HG02981 (cell line): ENCODE data around the gene SERPINB12.

Source experiments
- ATAC-seq: cut with Tn5 transposase; IDR thresholded peaks from one replicate; pipeline ENCODE4 v1.9.1; 2021; ENCODE audit warnings: mild to moderate bottlenecking, moderate library complexity; ENCODE audit not compliant: unreplicated experiment

SERPINB12 gene, protein sequence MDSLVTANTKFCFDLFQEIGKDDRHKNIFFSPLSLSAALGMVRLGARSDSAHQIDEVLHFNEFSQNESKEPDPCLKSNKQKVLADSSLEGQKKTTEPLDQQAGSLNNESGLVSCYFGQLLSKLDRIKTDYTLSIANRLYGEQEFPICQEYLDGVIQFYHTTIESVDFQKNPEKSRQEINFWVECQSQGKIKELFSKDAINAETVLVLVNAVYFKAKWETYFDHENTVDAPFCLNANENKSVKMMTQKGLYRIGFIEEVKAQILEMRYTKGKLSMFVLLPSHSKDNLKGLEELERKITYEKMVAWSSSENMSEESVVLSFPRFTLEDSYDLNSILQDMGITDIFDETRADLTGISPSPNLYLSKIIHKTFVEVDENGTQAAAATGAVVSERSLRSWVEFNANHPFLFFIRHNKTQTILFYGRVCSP

DNA sequence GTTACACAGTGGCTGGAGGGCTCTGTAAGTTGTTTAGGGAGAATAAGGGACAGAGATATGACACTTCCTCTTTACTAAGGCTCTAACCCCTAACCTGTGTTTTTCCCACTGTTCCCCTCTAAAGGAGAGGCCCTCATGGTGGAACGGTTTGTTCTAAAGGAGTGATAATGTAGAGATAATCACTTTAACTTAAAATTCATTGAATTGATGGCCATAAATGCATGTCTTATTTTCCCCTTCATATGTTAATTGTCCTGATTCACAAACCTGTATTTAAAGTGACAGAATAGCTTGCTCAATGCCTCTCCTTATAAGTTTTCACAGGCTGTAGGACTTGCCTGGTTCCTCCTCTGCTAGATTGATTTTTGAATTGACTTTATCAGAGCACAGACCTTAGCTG lies at the start of gene SERPINB12:
Gene SERPINB12 (plus strand): TSS at position 301 of the 400 bp plus-strand sequence. CDS start 13,791 bp downstream, outside the sequence.
- no peak for ATAC-seq

DNA sequence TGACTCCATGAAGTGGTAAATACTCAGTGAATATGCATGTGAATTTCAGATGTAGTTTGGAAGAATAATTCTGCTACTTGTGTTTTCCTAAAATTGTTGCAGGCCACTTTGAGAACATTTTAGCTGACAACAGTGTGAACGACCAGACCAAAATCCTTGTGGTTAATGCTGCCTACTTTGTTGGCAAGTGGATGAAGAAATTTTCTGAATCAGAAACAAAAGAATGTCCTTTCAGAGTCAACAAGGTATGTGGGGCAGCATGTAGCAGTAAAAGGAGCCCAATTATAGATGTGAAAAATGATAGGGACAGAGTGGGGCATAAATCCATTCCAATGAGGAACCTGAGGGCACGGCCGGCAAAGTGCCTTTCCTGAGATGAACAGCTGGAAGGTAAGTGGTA lies 49.3 kb upstream of the SERPINB12 start:
- no peak for ATAC-seq

DNA sequence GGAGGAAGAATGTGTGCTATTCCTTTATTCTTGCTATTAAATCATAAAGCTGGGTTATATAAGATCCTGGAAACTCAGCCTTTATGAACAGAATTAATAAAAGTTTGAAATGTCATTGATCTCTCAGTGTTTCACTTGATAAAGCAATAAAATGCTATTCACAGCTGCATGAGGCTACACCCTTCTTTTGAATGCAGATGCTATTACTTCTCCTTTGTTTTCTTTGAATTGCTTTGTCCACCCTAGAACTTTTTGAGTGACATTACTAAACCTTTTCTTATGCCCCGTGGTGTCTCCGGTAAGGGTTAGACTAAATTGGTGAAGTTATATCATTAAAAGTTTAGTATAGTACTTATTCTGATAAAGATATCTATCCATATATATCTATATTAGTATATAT lies 46.5 kb upstream of the SERPINB12 start:
- no peak for ATAC-seq

DNA sequence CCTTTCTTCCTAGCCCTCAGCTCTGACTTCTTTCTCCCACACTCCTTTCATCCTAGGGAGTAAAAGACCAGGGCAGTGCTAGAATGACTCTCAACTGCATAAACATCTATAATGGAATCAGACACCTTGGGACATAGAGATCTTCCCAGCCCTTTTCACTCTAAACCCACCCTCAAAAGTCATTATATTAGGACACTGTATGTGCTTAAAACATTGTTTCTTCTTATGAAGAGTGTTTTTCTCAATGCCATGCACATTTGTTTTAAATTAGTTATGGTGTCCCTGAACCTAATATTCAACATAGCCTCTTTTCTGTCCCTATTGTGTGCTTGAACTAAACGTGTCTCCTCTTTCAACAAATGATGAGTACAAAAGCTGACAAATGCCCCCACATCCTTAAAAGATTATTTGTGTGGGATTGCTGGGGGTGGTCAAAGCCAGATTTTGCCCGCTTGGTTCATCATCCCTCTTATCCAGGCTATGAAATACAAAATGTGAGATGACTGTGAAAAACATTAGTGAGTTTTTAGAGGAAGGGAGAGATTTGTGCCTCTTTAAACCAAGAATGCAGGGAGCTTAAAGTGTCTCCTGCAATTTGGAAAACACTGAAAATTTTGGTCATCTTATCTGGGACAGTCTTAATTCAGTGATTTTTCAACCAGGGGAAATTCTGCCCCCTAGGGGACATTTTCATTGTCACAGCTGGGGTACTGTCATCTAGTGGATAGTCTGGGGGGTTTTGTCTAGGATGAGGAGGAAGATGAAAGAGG lies 36.4 kb upstream of the SERPINB12 start:
- ATAC-seq, result peak; percentile 69

DNA sequence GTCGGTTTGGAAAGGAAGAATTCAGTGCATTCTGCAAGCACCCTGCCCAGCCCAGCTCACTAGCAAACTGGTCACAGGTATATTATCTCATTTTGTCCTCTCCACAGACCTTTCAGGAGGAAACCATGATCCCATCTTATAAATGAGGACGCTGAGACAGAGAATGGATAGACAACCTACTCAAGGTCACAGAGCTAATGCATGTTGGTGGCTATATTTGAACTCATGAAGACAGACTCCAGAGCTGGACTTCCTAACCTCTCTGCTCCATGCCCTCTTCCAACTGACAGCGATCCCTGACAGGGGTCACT lies 35.9 kb upstream of the SERPINB12 start:
- no peak for ATAC-seq

DNA sequence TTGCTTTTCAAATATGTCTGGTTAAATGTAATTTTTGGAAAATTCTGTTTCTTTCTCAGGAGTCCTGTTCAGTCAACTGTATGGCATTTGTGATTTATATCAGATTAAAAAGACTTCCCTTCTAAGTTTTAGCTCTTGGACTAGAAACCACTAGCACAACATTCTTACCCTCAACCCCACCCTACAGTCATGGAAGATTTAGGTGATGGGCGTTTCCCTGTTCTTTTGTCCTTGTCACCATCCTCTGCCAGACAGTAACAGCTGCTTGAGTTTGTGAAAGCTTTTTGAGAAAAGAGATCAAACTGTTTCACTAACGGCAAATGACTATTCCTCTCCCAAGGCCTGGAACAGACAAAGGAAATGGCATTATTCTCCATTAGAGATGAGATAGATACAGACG lies 33.6 kb upstream of the SERPINB12 start:
- ATAC-seq, result no peak

DNA sequence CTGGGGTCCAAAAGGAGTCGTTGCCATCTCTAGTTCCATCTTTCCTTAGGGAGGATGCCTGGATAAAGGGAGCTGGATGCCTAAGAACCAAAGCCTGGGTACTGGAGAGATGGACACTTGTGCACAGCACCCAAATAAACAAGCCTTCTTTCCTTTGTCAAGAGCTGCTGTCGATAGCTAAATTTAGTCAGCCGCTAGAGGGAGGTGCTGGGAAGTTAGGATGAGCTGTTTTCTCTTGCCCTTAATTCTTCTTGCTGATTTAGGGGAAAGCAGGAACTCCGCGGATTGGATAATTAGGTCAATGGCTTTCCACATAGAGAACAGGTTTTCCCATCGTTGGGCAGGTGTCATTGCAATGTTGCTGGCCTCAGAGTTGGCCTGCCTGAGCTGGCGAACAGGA lies 30.9 kb upstream of the SERPINB12 start:
- ATAC-seq, result no peak

DNA sequence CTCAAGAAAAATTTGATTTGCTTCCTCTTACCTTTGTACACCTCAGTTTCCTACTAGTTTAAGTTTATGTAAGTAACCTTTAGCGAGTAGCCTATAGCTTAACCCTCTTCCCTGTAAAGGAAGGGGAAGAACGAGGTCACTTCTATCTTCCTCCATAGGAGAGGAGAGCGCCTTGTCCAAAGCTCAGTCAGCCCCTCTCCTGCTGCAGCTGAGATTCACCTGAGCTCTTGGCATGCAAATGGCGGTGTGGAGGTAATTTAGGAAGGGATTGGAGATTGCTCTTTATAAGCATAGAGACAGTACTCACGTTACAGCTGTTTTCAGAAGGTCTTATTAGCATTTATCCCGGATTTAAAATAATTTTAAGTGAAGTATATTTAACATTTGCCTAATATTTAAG lies 27.8 kb upstream of the SERPINB12 start:
- no peak for ATAC-seq

DNA sequence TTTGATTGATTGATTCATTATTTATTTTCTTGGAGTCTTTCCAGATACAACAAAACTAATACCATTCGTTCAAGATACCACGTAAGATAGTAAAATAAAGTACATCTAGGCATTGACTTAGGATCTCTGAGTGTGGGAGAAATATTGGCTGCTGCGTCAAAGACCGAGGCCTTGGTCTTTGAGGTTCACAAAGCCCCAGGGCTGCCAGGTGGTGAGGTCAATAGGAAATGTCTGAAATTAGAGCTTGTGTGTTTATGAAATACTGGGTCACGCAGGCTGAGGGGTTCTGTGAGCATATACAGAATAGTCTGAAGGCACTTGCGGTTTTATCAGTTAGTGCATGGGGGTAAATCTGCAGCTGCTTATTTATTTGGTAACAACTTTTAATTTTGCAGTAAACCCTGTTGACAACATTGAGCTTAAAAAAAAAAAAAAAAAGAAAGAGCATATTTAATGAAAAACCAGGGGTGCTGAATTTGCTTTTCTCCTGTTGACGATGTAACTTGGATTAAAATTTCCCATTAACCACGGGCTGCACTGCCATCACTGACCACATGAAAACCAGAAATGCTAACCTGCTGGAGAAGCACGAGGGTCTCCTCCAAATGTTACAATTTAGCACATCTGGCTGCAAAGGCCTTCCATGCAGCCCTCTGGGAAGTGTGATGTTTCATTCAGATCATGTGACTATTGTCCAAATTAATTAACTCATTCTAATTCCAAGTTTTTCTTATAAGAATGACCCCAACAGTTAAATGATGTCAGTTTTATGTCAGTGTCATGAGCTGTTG lies 27.1 kb upstream of the SERPINB12 start:
- ATAC-seq, result no peak

DNA sequence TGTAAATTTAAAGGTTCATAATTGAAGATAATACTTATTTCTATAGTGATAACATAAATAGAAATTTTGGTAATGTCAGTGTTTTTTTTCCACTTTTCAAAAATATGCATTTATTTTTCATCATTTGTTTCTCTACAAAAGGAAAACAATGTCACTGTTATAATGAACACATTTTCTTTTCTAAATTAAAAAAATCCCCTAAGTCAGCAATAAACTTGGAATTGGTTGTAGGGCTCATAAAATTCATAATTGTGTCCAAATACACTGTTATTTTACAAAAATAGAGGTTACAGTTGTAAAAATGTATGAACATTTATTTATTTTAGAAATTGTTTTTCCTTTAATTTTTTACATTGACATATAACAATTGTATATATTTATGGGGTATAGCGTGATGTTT lies 26.4 kb upstream of the SERPINB12 start:
- no peak for ATAC-seq

DNA sequence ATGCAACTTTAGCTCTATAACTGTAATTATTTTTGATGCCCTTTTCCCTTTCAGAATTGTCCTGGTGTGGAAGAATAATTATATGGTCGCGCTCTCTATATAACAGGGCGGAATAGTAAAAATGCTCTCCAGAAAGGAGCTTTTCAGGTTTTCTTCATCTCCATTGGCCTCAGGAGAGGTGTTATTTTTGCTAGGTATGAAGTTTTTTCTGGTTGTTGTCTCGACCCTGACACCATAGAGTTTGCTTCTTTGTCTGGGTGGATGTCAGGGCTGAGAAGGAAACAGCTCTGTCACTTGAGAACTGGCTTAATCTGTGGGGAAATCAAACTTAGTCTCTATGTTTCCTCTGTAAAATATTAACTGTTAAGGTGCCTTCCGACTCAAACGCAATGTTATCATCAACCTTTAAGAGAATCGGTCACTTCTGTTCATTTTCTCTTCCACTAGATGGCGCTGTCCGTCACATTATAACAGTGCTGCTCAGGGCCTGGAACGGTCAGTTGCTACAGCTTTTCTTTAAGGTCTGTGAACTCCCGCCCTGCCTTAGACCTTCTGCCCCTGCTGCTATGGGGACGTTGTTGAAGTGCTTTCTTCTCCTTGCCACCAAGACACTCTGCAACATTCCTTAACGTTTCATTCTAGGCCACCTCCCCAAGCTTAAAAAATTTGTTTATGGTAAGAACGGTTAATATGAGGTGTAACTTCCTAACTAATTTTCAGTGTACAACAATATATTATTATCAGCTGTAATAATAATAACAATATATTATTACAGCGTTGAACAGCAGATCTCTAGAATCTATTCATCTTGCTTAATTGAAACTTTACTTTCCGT lies 23.8 kb upstream of the SERPINB12 start:
- ATAC-seq, result peak; percentile 97

DNA sequence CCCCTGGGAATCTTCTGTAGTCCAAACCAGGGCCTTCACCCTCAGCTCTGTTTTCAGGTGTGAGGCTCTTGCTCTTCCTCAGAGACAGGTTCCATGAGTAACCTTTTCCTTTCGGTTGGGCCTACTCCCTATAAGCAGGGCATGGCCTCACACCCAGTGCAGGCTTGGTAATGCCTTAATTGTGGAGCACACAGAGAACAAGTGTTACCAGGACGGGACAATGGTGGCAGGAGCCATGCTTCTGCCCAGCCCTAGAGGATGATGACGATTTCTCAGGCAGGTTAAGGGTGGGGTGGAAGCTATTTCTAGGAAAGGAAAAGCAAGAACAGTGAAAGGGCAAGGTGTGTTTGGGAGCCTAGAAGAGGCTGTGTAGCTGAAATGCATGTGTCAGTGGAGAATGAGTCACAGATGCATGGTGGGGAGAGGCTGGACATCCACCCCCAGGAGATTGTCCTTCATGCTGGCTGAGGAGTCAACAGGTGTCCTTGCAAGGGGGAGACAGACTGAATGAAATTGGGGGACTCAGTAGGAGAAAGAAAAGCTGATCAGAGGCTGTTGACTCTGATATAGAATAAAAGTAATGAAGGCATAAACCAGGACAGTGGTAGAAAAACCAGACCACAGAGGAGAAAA lies 22.0 kb upstream of the SERPINB12 start:
- ATAC-seq, result no peak

DNA sequence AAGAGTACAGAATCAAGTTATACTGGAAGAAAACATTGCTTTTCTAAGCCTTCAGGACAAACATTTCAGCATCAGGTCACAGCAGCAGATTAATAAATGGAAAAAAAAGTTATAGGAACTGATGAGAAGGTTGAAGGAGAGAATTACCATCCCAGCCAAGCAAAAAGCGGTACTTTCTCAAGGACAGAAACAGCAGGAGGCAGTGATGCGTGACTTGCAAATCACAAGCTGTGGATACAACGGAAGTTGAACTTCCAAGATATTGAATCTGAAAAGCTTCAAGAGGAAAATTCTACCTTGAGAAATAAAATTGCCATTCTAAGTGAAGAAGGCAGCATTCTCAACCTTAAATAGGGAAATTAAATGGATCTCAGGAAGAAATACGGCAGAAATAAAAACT lies 18.5 kb upstream of the SERPINB12 start:
- no peak for ATAC-seq

DNA sequence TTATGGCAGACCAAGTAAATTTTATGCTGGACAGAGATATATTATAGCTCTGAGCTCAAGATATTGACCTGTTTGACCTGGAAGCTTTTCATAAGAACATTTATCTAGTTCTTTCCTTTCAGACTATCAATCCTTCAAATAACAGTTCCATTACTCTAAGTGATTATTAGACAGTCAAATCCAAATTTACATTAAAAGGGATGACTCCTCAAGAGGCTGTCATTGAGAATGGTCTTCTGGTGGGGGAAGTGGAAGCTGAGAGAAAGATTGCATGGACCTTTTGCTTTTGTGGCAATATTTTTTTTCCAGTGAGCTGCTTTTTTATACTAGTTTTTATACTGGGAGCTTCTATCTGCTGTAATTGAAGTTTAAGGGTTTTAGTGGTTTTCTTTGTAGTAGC lies 14.9 kb upstream of the SERPINB12 start:
- ATAC-seq, result no peak

DNA sequence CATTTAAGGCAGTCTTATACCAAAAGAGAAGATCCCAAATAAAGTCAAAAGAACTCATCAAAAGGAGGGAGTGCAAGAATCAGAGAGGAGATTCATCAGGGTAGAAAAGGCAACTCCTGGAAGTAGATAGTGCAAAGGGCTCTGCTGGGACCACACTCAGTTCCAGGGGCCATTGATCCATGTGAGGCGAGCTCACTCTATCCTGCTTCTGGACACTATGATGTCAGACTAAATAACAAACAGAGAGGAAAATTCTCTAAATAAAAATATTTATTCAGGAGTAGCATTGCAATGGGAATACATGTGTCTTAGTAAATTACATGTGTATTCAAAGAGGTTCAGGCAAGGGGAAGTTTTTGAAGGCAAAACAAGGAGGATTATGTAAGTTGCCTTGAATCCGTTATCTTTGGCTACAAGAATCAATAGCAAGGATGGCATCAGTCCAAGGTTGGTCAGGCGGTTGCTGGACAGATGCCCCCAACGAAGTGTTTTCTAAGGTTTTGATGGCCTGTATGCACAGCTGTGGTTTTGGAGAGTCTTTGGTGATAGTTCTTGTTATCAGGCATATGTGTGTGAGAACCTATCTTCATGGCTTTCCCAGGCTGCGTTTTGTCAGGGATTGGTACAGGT lies 13.2 kb upstream of the SERPINB12 start:
- ATAC-seq, result no peak

DNA sequence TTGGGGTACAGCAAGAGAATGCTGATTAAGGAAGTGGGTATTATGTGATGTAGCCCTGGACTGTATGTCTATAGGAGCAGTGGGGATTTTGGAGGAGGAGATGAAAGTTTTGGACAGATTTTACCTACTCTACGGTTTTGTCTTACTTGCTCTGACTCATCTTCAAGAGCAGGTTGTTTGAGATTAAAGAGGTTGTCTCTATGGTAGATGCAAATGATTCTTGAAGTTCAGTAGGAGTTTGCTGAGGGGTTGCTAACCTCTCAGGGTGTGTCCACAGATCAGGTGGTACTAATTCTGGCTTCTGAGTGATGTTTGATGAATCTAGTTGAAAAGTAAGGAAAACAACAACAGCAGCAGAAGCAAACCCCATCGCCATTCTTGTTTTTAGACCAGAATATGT lies 9.7 kb upstream of the SERPINB12 start:
- no peak for ATAC-seq

DNA sequence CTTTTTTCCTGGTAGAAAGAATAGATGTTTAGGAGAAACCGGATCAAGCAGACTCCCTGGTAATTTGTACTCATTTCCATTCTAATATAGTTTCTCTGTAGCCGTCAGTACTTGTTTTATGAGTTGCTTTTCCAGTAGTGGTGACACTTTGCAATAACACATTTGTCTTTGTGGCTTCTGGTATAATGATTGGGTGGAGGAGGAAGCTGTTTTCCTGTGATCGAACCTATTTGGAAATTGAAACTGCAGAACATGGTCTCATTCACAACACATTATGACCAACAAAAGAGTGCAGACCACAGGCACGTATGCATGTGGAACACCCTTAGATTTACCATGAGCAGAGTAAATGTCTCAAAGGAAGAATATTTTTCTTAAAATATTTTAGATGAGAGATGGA lies 7.6 kb upstream of the SERPINB12 start:
- ATAC-seq, result no peak

DNA sequence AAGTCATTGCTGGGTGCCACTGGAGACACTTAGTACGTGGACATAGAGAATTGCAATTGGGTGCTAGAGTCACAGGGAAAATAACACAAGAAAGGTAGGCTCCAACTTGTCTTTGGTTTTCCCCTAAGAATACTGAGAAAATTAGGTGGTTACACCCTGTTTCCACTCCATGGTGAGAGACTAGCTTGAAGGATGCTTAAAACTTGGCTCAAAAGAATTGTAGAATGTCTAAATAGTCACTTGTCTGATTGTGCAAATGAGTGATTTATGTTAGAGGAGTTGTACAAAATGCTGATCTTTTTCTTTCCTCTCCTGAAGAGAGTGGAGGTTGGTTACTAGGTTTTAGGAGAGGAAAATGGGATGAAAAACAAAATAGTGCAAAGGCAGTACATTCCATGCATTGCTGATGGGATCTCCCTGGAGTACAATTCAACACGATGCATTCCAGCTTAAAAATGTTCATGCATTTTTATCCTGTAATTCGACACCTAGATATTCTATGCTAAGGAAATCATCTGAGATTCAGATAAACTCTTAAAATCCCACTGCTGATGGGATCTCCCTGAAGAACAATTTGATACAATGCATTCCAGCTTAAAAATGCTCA lies 2.2 kb upstream of the SERPINB12 start:
- ATAC-seq, result no peak

DNA sequence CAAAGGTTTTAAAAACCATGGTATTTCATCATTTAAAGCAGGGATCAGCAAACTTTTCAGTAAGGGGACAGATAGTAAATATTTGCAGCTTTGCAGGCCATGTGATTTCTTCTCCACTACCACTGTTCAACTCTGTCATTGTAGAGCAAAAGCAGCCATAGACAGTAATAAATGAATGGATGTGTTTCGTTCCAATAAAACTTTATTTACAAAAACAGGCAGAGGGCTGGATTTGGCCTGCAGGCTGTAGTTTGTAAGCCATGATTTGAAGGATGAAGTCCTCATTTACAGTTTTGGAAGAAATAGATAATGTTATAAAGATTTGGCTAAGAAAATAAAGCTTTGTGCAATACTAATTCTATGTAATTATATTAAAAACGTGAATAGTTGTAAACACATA lies 1.8 kb downstream of the SERPINB12 start:
- ATAC-seq, result no peak
